Left ventricle myocardium inferior (tissue), 1 donor: ENCODE results near the gene DLGAP3. TPM values are rescaled to one million over a fixed set of nuclear protein-coding genes. Genes with fewer than 3 reads are reported as not detected.
"Not testable (repeated sequence)": the region's sequence is repeated elsewhere in the genome, so short reads cannot be mapped to it uniquely, and the experiment has no call there.

Experiments used
- DNase-seq: peaks from one replicate; pipeline ENCODE4 v3.0.0-alpha.2; 2020
- H3K27ac ChIP-seq: fragments of 200-600 bp; replicated peaks from 2 replicates; pipeline ENCODE4 v1.8.0; 2021
- H3K27me3 ChIP-seq: fragments of 200-600 bp; 2 replicates; pipeline ENCODE4 v1.8.0; 2021; ENCODE audit warnings: low read depth
- H3K36me3 ChIP-seq: fragments of 200-600 bp; 2 replicates; pipeline ENCODE4 v1.8.0; 2021
- H3K4me1 ChIP-seq: fragments of 200-600 bp; 2 replicates; pipeline ENCODE4 v1.8.0; 2021
- H3K4me3 ChIP-seq: fragments of 200-600 bp; 2 replicates; pipeline ENCODE4 v1.8.0; 2021; ENCODE audit warnings: mild to moderate bottlenecking, moderate library complexity
- H3K9me3 ChIP-seq: fragments of 200-600 bp; replicated peaks from 2 replicates; pipeline ENCODE4 v1.8.0; 2021
- intact Hi-C: fragments of 100-400 bp; cut with micrococcal nuclease; formaldehyde crosslinking; loops from one replicate; pipeline ENCODE4 v1.11.0; 2022
- total RNA-seq: library from RNA; stranded (reverse); fragmentation: NEBNext Ultra II Directional; extraction: Animal tissue kit (Norgen Biotek cat#: 25700); gene quantifications from one replicate; pipeline ENCODE4 v1.2.1, GENCODE V29; 2021
- TF ChIP-seq, protein P1 (sequence below): fragments of 200-600 bp; IDR thresholded peaks from 2 replicates; pipeline ENCODE4 v1.8.0; 2021; ENCODE audit warnings: antibody characterized with exemption, mild to moderate bottlenecking, borderline replicate concordance
- donor health status: DM: no; HTN: yes; CAD: no; lungs with severe emphysema.

DLGAP3 gene
- total RNA-seq, 1 donor from 2014 or later: 0.05 TPM

DNA sequence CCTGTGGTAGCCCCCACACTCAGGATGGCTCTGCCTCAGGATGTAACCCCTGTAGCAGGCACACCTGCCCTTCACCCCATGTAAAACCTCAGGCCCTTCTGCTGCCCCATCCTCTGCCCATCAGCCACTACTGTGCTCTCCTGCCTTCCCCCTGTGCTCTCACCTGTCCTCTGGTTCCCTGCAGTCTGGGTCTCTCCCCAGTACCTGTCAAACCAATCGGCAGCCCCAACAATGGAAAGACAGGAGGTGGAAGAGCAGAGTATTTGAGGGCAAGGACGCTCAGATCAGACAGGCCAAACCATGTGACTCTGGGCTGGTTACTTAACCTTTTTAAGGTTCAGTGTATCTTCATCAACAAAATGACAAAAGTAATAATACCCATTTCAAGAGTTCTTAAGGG, 100.8 kb downstream of the DLGAP3 start:
- Histone ChIP-seq H3K27ac (peak overlapping the region; percentile 48), H3K36me3 (peaks cover 6% of the 10 kb centered on the region), H3K9me3 (peaks cover 7% of the 10 kb centered on the region), H3K27me3 (no peaks in the 10 kb centered on the region), H3K4me1 (peaks cover 47% of the 10 kb centered on the region), H3K4me3 (no peak overlapping the region)
- no peak for DNase-seq
- TF ChIP-seq, protein P1, sequence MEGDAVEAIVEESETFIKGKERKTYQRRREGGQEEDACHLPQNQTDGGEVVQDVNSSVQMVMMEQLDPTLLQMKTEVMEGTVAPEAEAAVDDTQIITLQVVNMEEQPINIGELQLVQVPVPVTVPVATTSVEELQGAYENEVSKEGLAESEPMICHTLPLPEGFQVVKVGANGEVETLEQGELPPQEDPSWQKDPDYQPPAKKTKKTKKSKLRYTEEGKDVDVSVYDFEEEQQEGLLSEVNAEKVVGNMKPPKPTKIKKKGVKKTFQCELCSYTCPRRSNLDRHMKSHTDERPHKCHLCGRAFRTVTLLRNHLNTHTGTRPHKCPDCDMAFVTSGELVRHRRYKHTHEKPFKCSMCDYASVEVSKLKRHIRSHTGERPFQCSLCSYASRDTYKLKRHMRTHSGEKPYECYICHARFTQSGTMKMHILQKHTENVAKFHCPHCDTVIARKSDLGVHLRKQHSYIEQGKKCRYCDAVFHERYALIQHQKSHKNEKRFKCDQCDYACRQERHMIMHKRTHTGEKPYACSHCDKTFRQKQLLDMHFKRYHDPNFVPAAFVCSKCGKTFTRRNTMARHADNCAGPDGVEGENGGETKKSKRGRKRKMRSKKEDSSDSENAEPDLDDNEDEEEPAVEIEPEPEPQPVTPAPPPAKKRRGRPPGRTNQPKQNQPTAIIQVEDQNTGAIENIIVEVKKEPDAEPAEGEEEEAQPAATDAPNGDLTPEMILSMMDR: no peak
- intact Hi-C loops: no loop called here

DNA sequence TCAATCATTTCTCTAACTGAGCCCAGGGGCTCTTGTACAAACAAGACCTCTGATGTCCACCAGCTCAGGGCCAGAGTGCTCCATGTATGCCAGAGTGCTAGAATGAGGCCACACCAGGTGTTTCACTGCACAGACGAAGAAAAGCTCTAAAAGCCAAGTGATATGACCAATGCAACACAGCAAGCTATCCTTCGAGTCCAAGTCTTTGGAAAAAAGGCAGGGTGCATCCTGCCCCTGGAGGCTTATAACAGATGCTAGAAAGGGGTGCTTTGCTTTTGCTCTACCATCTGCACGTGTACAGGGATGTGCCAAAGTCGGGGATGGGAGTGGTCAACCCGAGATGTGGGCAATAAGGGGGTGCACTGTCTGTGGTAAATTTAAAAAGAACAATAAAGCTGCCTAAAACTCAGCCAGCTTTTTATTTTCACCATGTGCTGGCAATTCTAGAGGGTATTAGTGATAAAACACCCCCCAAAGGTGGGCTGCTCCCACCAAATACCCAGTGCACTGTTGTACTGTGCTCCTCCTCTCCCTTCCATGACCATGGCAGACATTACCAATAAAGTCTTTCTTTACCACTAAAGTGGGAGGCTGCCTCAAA, 102.0 kb downstream of the DLGAP3 start:
- TF ChIP-seq, protein P1: no peak
- Histone ChIP-seq H3K4me3 (no peak overlapping the region), H3K4me1 (peaks cover 41% of the 10 kb centered on the region), H3K36me3 (peaks cover 8% of the 10 kb centered on the region), H3K27ac (no peak overlapping the region), H3K9me3 (peaks cover 11% of the 10 kb centered on the region), H3K27me3 (no peaks in the 10 kb centered on the region)
- intact Hi-C loops: no loop called here
- no peak for DNase-seq

DNA sequence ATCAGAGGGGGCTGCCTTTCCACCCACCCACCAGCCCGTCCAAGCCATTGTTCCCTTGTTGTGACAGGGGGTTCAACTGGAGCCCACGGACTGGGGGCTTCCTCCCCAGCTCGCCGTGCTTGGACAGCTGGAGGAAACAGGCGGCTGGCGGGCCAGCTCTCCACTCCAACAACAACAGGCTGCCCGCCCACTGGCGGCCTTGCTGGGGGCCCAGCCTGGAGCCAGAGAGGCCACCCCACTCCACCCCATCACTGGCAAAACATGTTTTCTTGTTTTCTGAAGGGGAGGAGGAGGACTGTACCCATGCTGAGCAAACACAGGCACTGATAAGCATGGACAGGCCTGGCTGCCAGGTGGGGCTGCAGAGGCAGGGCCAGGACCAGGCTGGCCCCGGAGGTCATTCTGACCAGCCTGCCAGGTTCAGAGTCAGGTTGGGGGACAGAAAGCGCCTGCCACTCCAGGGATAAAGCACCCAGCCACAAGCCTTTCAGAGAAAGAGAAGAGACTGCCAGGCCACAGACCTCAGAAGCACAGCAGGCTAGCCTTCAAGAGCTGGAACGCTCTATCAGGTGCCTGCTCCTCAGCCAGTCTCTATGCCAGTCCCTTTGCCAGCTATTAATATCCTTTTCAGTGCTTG, 103.9 kb downstream of the DLGAP3 start:
- Histone ChIP-seq H3K27ac (peak overlapping the region; percentile 76), H3K4me3 (no peak overlapping the region), H3K27me3 (no peaks in the 10 kb centered on the region), H3K36me3 (peaks cover 8% of the 10 kb centered on the region), H3K9me3 (peaks cover 14% of the 10 kb centered on the region), H3K4me1 (peaks cover 29% of the 10 kb centered on the region)
- peak; percentile 19 for DNase-seq
- TF ChIP-seq, protein P1: no peak
- intact Hi-C loops: no loop called here

DNA sequence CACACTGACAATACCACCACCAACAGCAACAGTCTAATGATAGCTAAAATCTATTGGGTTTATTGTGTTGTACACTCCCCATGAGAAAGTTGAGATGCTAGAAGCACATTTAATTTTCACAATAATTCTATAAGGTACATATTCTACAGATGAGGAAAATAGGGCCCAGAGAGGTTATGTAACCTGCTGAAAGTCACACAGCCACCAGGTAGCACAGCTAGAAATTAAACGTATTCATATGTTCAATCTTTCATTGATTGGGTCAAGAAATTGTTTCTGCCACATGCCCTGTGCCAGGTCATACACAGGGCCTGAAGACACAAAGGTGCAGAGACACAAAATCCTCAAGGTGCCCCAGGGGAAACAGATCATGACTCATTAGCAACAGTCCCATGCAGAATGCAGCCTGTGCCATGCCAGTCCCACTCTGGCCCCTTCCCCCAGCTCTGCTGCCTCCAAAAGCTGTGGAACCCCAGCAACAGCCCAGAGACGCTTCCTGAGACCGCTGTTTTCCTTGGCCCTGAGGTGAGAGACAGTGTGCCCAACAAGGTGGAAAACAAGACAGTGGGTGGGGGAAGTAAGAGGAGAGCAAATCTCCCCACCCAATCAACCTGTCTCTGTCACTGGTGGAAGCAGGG, 104.5 kb downstream of the DLGAP3 start:
- no peak for DNase-seq
- Histone ChIP-seq H3K36me3 (peaks cover 8% of the 10 kb centered on the region), H3K4me1 (peaks cover 29% of the 10 kb centered on the region), H3K27me3 (no peaks in the 10 kb centered on the region), H3K27ac (peak overlapping the region; percentile 76), H3K4me3 (no peak overlapping the region), H3K9me3 (peaks cover 20% of the 10 kb centered on the region)
- intact Hi-C loops: no loop called here
- TF ChIP-seq, protein P1: no peak

DNA sequence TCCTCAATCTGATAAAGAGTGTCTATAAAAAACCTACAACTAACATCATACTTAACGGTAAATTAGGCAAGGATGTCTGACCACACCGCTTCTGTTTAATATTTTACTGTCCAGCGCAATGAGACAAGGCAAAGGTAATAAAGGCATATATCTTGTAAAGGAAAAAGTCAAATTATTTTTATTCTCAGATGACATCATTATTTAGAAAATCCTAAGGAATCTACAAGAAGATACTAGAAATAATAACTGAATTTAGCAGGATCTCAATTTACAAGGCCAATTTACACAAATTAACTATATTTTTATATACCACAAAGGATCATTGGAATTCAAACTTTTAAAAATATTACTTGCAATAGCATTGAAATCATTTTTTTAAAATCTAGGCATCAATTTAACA, 107.2 kb downstream of the DLGAP3 start:
- intact Hi-C loops: no loop called here
- Histone ChIP-seq H3K4me3 (no peak overlapping the region), H3K4me1 (peaks cover 24% of the 10 kb centered on the region), H3K27ac (no peak overlapping the region), H3K36me3 (peaks cover 8% of the 10 kb centered on the region), H3K27me3 (no peaks in the 10 kb centered on the region), H3K9me3 (peaks cover 20% of the 10 kb centered on the region)
- no peak for DNase-seq
- TF ChIP-seq, protein P1: no peak

DNA sequence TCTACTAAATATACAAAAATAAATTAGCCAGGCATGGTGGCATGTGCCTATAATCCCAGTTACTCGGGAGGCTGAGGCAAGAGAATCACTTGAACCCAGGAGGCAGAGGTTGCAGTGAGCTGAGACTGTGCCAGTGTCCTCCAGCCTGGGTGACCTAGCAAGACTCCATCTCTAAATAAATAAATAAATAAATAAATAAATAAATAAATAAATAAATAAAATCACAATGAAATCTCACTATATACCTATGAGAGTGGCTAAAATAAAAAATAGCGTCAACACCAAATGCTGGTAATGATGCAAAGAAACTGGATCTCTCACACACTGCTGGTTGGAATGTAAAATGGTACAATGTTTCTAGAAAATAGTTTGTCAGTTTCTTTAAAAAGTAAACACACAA, 110.6 kb downstream of the DLGAP3 start:
- H3K9me3 ChIP-seq: peaks cover 15% of the 10 kb centered on the region
- H3K27me3 ChIP-seq, H3K4me1 ChIP-seq, DNase-seq, intact Hi-C loops, H3K27ac ChIP-seq, H3K4me3 ChIP-seq, H3K36me3 ChIP-seq: not testable (repeated sequence)
